Measurements from ENCODE around the gene PPP1R18. TPM values are rescaled to one million over a fixed set of nuclear protein-coding genes. Genes with fewer than 3 reads are reported as not detected.
"Not testable (repeated sequence)": the region's sequence is repeated elsewhere in the genome, so short reads cannot be mapped to it uniquely, and the experiment has no call there.

The PPP1R18 gene
- total RNA-seq, 1 donor from 2014 or later = 22.5 TPM

GRCh38 chr6:30670760-30671527, 15.5 kb downstream of the PPP1R18 start:
- Mint-ChIP-seq H3K27ac (peak overlapping the region; percentile 84), H3K4me3 (ENCODE audit: low read depth) (peak overlapping the region; percentile 89), H3K9me3 (ENCODE audit: low read depth) (no peaks in the 10 kb centered on the region), H3K4me1 (ENCODE audit: low read depth) (peaks cover 6% of the 10 kb centered on the region), H3K36me3 (ENCODE audit: insufficient read depth) (peaks cover 9% of the 10 kb centered on the region), H3K27me3 (no peaks in the 10 kb centered on the region)
- TF ChIP-seq CTCF (IDR thresholded peaks at IDR 0.05; ENCODE audit: unreplicated experiment) = peak; percentile 31
- no peak for DNase-seq (ENCODE audit: low spot score, unreplicated experiment)

GRCh38 chr6:30666300-30666699, 20.1 kb downstream of the PPP1R18 start:
- H3K4me1 Mint-ChIP-seq (ENCODE audit: low read depth); H3K4me3 Mint-ChIP-seq (ENCODE audit: low read depth); H3K27ac Mint-ChIP-seq; DNase-seq (ENCODE audit: low spot score, unreplicated experiment); H3K27me3 Mint-ChIP-seq; H3K9me3 Mint-ChIP-seq (ENCODE audit: low read depth): not testable (repeated sequence)
- H3K36me3 Mint-ChIP-seq (ENCODE audit: insufficient read depth) = peaks cover 18% of the 10 kb centered on the region

GRCh38 chr6:30664994-30665767, 21.3 kb downstream of the PPP1R18 start:
- DNase-seq (ENCODE audit: low spot score, unreplicated experiment) = no peak
- TF ChIP-seq CTCF (IDR thresholded peaks at IDR 0.05; ENCODE audit: unreplicated experiment) = no peak
- H3K27ac Mint-ChIP-seq = no peak overlapping the region
- H3K4me3 Mint-ChIP-seq (ENCODE audit: low read depth) = no peak overlapping the region
- peaks cover 12% of the 10 kb centered on the region for H3K36me3 Mint-ChIP-seq (ENCODE audit: insufficient read depth)
- no peaks in the 10 kb centered on the region for H3K9me3 Mint-ChIP-seq (ENCODE audit: low read depth)
- no peaks in the 10 kb centered on the region for H3K27me3 Mint-ChIP-seq
- no peaks in the 10 kb centered on the region for H3K4me1 Mint-ChIP-seq (ENCODE audit: low read depth)

- H3K27ac Mint-ChIP-seq; H3K4me1 Mint-ChIP-seq (ENCODE audit: low read depth); H3K27me3 Mint-ChIP-seq; DNase-seq (ENCODE audit: low spot score, unreplicated experiment); H3K9me3 Mint-ChIP-seq (ENCODE audit: low read depth); H3K4me3 Mint-ChIP-seq (ENCODE audit: low read depth): not testable (repeated sequence)
- H3K36me3 Mint-ChIP-seq (ENCODE audit: insufficient read depth) = peaks cover 26% of the 10 kb centered on the region
Observed at GRCh38 chr6:30657922-30658321, 28.5 kb downstream of the PPP1R18 start.

GRCh38 chr6:30657454-30657853, 29.0 kb downstream of the PPP1R18 start:
- no peaks in the 10 kb centered on the region for H3K27me3 Mint-ChIP-seq
- H3K36me3 Mint-ChIP-seq (ENCODE audit: insufficient read depth) = peaks cover 24% of the 10 kb centered on the region
- TF ChIP-seq CTCF (IDR thresholded peaks at IDR 0.05; ENCODE audit: unreplicated experiment) = no peak
- no peak overlapping the region for H3K4me3 Mint-ChIP-seq (ENCODE audit: low read depth)
- H3K9me3 Mint-ChIP-seq (ENCODE audit: low read depth) = no peaks in the 10 kb centered on the region
- DNase-seq (ENCODE audit: low spot score, unreplicated experiment) = no peak
- no peaks in the 10 kb centered on the region for H3K4me1 Mint-ChIP-seq (ENCODE audit: low read depth)
- H3K27ac Mint-ChIP-seq = no peak overlapping the region

- Mint-ChIP-seq H3K27me3 (no peaks in the 10 kb centered on the region), H3K9me3 (ENCODE audit: low read depth) (no peaks in the 10 kb centered on the region), H3K4me3 (ENCODE audit: low read depth) (no peak overlapping the region), H3K4me1 (ENCODE audit: low read depth) (no peaks in the 10 kb centered on the region), H3K36me3 (ENCODE audit: insufficient read depth) (peaks cover 22% of the 10 kb centered on the region), H3K27ac (no peak overlapping the region)
- TF ChIP-seq CTCF (IDR thresholded peaks at IDR 0.05; ENCODE audit: unreplicated experiment) = no peak
- DNase-seq (ENCODE audit: low spot score, unreplicated experiment) = no peak
Observed at GRCh38 chr6:30656513-30656912, 29.9 kb downstream of the PPP1R18 start.

All from progenitor cell of endocrine pancreas (in vitro differentiated cells).